ENCODE measurements around the gene TEX22.

GRCh38 chr14:105419195-105420091, 21.1 kb downstream of the TEX22 start, which contains the start of gene MTA1:
- TF ChIP-seq, protein P1, sequence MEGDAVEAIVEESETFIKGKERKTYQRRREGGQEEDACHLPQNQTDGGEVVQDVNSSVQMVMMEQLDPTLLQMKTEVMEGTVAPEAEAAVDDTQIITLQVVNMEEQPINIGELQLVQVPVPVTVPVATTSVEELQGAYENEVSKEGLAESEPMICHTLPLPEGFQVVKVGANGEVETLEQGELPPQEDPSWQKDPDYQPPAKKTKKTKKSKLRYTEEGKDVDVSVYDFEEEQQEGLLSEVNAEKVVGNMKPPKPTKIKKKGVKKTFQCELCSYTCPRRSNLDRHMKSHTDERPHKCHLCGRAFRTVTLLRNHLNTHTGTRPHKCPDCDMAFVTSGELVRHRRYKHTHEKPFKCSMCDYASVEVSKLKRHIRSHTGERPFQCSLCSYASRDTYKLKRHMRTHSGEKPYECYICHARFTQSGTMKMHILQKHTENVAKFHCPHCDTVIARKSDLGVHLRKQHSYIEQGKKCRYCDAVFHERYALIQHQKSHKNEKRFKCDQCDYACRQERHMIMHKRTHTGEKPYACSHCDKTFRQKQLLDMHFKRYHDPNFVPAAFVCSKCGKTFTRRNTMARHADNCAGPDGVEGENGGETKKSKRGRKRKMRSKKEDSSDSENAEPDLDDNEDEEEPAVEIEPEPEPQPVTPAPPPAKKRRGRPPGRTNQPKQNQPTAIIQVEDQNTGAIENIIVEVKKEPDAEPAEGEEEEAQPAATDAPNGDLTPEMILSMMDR (conservative IDR thresholded peaks at IDR 0.05; ENCODE audit: low read depth, low read length), result no peak
- TF ChIP-seq EZH2 (IDR thresholded peaks at IDR 0.05; ENCODE audit: low read length, unreplicated experiment), result no peak
